PC-3 (cell line): ENCODE data around the gene MAGI1.

ENCODE experiments used
- EZH2 ChIP-seq: fragments of 300-600 bp; sonication (generic); IDR thresholded peaks from one replicate; pipeline ENCODE4 v1.6.1; 2017; ENCODE audit warnings: antibody characterized with exemption, mild to moderate bottlenecking, low read length; ENCODE audit not compliant: unreplicated experiment
- EZH2phosphoT487 ChIP-seq: fragments of 300-600 bp; sonication (generic); IDR thresholded peaks from 2 replicates; pipeline ENCODE4 v1.6.1; 2018; ENCODE audit warnings: mild to moderate bottlenecking, antibody characterized with exemption, low read length, borderline replicate concordance
- TF ChIP-seq, protein P1 (sequence below): fragments of 300-600 bp; sonication (generic); conservative IDR thresholded peaks from 2 replicates; pipeline ENCODE4 v1.5.1; 2017; ENCODE audit warnings: antibody characterized with exemption, low read depth, mild to moderate bottlenecking, low read length

DNA sequence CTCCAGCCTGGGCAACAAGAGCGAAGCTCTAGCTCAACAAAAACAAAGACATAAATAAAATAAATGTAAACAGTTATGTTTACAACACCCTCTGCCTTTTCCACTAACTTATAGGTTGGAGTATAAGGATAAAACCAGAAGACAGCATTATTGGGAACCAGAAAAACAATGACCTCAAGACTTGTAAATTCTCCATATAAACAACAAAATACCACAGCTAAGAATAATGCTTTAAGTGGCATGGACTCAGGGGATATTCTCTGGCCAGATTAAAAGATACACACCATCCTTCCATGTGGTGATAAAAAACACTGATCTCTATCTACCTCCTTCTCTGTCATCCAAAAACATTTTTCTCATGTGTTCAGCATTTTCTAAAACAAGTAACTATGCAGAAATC, 500.6 kb downstream of the MAGI1 start:
- TF ChIP-seq, protein P1, sequence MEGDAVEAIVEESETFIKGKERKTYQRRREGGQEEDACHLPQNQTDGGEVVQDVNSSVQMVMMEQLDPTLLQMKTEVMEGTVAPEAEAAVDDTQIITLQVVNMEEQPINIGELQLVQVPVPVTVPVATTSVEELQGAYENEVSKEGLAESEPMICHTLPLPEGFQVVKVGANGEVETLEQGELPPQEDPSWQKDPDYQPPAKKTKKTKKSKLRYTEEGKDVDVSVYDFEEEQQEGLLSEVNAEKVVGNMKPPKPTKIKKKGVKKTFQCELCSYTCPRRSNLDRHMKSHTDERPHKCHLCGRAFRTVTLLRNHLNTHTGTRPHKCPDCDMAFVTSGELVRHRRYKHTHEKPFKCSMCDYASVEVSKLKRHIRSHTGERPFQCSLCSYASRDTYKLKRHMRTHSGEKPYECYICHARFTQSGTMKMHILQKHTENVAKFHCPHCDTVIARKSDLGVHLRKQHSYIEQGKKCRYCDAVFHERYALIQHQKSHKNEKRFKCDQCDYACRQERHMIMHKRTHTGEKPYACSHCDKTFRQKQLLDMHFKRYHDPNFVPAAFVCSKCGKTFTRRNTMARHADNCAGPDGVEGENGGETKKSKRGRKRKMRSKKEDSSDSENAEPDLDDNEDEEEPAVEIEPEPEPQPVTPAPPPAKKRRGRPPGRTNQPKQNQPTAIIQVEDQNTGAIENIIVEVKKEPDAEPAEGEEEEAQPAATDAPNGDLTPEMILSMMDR: no peak
- TF ChIP-seq EZH2 (no peak), EZH2phosphoT487 (no peak)
